Medulla oblongata (tissue), 1 donor: ENCODE data around the gene OSBPL2.

Source experiments
- DNase-seq: peaks from one replicate; pipeline ENCODE4 v3.0.0-alpha.2; 2015; ENCODE audit errors: extremely low spot score

The OSBPL2 gene

DNA sequence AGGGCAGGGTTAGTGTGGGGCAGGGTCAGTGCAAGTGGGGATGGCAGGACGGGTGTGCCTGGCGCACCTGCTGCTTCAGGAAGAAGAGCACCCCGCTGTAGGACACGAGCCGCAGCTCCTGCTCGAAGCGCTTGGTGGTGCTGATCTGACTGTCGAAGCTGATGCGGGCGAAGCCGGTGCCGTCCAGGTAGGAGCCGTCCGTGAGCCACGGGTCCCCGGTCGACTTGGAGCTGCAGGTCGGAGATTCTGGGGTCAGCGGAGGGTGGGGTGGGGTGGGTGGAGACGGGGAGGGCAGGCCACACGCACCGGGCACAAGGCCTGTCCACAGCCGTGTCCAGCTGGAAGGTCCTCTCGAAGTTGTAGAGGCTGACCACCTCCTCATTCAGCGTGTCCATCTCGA lies 74.7 kb downstream of the OSBPL2 start:
- DNase-seq = no peak

- no peak for DNase-seq
Measured at GRCh38 chr20:62313460-62314338, 75.4 kb downstream of the OSBPL2 start.

DNA sequence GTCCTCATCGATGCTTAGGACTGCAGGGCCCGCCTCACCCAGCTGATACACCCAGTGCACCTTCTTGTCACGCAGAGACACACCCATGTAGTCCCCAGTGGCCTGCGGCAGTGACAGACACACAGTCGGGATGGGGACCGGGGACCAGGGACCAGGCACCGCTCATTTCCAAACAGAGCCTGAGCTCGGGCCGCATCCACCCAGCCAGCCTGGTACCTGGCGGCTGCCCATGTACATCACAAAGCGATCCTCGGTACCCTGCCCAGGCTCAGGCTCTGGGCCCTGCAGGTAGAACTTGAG lies 76.0 kb downstream of the OSBPL2 start:
- no peak for DNase-seq

DNA sequence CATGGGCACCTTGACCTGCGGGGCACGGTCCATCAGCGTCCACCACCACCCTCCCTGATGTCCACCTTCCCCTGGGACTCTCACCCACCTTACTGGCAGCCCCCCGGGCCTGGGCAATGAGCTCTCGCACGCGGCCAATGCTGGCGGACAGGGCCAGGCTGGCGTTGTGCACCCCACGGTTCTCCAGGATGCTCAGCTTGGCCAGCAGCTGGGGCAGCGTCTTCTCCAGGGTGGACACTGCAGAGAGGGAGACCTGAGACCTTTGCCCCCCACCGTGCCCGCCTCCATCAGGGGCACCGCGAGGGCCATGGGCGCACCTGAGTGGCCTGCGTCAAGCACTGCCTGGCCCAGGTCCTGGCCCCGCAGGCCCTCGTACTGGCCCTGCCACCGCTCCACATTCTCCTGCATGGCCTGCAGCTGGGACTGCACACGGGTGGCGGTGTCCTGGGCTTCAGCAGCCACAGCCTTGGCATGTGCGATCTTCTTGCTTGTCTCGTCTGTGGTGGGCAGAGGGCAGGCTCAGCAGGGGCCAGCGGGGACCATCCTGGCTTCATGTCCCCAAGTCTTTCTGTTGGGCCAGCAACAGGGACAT lies 76.5 kb downstream of the OSBPL2 start:
- no peak for DNase-seq

DNA sequence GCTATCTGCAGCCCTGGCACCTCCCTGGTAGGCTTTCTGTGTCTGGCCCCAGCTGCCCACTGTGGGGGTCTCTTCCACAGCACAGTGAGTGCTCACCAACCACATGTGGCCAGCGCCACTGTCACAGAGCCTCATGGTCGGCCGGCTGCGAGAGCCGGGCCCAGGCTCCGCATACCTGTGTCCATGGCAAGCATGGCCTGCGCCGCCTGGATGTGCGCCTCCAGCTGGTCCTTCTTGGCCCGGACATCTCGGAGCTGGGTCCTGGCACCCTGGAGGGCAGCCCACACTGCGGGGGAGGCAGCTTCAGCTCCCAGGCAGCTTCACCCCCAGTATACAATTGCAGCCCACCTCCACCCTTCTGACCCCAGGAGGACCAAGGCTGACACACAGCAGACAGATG lies 77.5 kb downstream of the OSBPL2 start:
- DNase-seq = no peak

DNA sequence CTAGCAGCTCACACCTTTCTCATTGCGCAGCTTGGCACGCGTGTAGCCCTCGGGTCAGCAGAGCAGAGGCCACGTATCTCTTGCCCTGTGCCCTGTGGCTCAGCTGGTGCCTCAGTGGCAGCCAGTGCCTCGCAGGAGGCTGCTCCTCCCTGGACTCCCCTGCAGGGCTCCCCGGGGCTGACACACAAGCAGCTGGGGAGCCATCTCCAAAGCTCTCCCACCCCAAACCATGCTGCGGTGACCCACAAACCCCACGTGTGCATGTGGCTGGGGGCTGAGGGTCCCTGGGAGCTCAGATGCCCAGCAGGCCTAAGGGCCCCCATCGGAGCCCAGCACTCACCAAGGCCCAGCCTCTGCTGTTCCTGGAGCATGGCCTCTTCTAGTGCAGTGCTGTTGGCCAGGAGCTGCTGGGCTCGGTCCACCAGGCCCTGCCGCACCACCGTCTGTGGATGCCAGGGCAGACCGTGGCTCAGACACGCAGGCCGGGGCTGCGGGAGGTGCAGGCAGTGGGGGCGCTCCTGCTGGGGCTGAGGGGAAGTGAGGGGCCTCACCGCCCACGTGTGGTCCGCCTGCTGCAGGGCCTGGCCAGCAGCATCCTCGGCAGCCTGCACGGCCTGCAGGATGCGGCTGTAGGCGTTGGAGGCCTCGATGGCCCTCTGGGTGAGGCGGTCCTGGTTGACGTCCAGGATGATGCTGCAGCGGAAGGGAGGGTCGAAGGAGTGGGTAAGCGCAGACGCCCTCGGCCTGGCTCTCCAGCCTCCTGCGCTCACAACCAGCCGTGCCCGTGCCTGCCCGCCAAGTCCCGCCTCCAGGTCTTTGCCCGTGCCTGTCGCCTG lies 78.2 kb downstream of the OSBPL2 start:
- no peak for DNase-seq

GRCh38 chr20:62317167-62317655 lies 78.9 kb downstream of the OSBPL2 start:
- DNase-seq = no peak

DNA sequence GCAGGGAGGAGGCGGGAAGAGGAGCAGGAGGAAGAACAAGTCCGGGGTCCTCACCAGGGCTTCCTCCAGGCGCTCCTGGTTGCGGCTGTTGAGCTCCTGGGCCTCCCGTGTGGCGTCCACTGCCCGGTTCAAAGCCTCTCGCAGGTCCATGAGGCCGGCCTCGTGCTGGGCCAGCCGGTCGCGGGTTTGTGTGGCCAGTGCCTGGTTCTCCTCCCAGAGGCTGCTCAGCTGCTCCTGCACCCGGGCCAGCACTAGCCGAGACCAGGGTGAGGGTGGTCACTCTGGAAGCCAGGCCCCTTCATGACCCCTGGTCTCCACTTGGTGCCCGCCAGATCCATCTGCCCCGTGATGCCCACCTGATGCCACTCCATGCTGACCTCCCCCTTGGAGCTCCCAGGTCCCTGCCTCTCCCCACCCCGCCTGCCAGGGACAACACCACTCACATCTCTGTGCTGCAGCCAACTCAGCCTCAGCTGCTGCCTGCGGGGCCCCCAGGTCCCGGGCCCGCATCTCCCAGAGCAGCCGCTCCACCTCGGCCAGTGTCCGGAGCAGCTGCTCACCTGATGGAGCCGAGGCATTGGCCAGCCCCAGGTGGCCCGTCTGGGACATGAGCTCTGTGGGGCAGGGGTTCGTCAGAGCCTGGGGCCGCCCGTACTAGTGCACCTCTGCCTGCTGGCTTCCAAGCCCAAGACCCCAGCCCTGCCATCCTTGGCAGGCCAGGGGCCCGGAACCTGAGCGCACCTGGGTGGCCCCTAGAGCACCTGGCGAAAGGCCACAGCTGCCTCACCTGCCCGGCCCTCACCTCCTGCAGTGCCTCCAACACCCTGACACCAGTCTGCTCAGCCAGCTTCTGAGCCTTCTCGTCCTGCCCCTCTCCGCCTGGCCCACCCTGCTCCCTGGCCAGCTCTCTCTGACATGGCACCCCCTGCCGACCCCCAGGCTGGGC lies 80.4 kb downstream of the OSBPL2 start:
- DNase-seq = no peak

DNA sequence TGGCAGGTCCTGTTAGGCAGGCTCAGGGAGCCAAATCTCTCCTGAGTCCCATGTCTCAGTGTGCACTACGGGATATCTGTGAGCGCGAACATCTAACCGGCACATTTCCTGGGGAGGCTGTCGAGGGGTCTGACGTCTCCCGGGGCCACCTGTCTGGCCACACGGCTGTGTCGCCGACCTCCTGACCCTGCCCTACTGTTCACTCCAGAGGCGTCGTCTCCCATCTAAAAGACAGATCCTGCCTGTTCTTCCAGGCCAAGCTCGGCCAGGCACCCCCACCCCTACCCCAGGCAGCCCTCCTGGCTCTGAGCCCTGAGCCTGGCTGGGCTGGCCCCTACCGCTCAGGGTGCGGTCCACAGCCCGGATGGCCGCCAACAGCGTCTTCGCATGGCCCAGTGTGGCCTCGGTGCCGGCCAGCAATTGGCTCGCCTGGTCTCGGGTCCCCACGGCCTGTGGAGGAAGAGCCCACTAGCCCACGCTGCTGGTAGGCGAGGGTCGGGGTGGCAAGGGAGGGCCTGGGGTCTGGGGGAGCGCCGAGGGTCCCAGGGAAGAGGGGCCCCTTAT lies 81.1 kb downstream of the OSBPL2 start:
- no peak for DNase-seq

GRCh38 chr20:62320581-62321354 lies 82.4 kb downstream of the OSBPL2 start:
- DNase-seq = no peak

GRCh38 chr20:62321521-62321948 lies 83.2 kb downstream of the OSBPL2 start:
- DNase-seq = no peak

GRCh38 chr20:62321975-62322374 lies 83.7 kb downstream of the OSBPL2 start:
- DNase-seq = no peak

GRCh38 chr20:62322492-62323041 lies 84.2 kb downstream of the OSBPL2 start:
- DNase-seq = no peak

DNA sequence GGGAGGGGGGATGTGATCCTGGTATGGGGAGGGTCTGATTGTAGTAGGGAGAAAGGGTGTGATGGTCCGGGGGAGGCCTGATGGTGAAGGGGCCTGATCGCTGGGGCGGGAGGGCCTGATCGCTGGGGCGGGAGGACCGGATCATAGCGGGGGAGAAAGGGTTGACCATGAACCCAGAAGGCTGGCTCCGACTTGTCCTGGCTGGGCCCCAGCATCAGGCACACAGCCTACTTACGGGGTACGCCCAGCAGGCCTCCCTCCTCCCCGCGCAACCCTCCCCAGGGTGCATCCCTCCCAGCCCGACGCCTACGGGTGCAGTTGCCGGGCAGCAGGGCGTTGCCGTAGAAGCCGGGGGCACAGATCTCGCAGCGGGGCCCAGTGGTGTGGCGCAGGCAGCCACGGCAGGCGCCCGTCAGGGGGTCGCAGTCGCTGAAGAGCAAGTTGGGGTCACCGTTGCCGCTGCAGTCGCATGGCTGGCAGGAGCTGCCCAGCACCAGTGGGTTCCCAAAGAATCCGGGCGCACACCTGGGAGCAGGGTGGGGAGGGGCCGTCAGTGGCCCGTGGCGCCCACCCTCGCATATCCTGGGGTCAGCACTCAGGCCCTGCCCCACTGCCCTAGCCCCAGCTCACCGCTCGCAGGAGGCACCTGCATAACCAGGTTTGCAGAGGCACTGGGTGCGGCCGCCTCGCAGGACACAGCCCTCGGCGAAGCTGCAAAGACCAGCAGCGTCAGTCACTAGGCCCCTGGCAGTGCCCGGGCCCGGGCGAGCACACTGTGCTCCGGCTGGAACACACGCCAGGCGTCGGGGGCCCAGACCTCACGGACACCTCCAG lies 85.0 kb downstream of the OSBPL2 start:
- DNase-seq = no peak

DNA sequence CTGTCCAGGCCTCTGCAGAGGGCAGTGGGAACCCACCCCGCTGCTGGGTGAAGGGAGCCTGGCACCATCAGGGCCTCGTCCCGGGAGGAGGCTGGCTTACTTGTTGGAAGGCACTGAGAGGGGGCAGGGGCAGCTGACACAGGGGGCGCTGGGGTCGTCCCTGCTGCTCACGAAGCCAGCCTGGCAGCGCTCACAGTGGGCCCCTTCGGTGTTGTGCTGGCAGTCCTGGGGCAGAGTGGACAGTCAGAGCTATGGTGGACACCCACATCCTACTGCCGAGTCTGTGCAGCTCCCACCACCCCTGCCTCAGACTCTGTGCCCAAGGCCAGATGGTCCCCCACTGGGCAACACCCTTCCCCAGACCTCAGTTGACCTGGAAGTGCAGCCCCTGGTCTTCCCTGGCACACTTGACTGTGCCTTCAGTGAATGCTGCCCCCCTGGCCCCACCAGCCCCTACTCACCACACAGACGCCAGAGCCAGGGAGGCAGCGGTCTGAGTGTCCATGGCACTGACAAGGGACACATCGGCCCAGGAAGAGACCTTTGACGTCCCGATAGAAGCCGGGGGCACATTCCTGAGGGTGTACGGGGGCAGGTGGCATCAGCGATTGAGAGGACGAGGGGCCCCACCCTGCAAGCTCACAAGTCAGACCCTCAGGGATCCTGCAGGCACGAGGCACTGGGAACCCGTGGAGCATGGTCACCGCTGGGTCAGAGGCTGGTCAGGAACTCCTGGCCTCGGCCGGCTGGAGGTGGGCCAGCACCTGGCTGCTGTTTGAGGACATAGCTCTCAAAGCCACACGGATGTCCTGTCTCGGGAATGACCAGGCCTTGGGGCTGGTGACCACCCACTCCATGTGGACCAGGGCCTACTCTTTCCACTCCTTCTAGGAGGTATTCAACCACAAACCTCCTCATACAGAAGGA lies 85.9 kb downstream of the OSBPL2 start:
- DNase-seq = no peak

DNA sequence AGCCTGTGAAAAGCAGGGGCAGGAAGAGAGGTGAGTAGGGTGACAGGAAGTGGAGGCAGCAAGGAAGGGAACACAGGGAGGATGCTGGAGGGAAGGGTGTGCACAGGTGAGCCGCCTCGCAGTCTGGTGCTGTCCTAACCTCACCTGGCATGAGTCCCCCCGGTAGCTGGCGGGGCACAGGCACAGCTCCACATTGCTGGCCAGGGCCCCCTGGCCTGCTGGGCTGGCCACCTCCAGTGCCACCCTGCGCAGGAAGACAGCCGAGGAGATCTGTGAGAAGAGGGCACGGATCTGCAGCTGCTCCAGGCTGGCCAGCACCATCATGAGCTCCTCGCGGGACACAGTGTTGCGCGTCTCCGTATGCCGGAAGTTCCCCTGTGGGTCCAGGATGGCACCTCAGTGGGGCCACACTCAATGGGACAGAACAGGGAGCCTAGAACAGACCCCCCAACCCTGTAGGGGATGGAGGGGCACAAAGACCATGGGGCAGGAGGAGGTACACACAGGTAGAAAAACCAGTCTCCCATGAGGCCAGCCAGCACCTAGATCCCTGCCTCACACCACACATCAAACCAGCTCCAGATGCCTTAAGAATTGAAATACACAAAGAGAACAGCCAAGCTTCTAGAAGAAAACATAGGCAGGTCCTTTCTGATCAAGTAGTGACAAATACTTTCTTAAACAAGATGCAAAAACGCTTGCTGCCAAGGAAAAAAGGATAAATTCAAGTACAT lies 87.0 kb downstream of the OSBPL2 start:
- DNase-seq = no peak

DNA sequence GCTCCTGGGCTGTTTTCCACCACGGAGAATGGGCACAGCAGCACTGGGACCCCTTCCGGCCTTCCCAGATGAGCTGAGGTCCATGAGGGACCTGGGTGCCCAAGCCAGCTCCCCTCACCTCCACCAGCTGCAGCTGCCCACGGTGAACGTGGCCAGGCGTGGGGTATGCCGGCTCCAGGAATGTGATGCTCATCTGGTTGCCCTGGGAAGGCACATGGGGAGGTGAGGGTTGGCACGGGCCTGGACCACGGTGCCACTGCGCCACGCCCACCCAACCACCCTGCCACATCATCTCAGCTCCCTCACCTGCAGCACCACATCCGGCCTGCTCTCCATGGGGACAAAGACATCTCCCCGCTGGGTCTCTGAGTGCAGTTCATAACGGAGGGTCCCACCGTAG lies 88.2 kb downstream of the OSBPL2 start:
- no peak for DNase-seq
